ENCODE data around the gene TUBB4A. TPM values are rescaled to one million over a fixed set of nuclear protein-coding genes. Genes with fewer than 3 reads are reported as not detected.

TUBB4A gene
- total RNA-seq, 1 experiment from 2014 or later: 20.3 TPM

GRCh38 chr19:6494438-6495036, 7.6 kb downstream of the TUBB4A start:
- Histone ChIP-seq H4K8ac (replicated peaks; ENCODE audit: insufficient read length, low read depth, low read length) (no peak overlapping the region), H3K9ac (ENCODE audit: extremely low read depth, insufficient read length, low read length) (no peak overlapping the region), H3K23ac (ENCODE audit: insufficient read length, low read depth, low read length) (no peak overlapping the region), H2BK15ac (ENCODE audit: low read depth, low read length) (no peak overlapping the region), H3K4ac (ENCODE audit: low read depth, low read length) (no peak overlapping the region), H3K18ac (ENCODE audit: insufficient read length, low read depth, low read length) (no peak overlapping the region), H2AK5ac (ENCODE audit: insufficient read length, low read length) (no peak overlapping the region), H3K9me3 (ENCODE audit: control insufficient read depth, low read depth, low read length) (no peaks in the 10 kb centered on the region), H3K23me2 (ENCODE audit: insufficient read length, low read depth, low read length, poor library complexity, severe bottlenecking) (peaks cover 3% of the 10 kb centered on the region), H2AFZ (ENCODE audit: low read length) (no peak overlapping the region), H3K79me2 (ENCODE audit: insufficient read depth, low read length) (no peaks in the 10 kb centered on the region), H4K5ac (ENCODE audit: insufficient read length, low read depth, low read length) (no peak overlapping the region), H3K79me1 (ENCODE audit: insufficient read depth, low read depth, low read length, poor library complexity, severe bottlenecking) (no peaks in the 10 kb centered on the region), H3T11ph (ENCODE audit: low read length) (no peak overlapping the region), H2BK5ac (ENCODE audit: insufficient read length, low read length) (no peak overlapping the region), H3K14ac (ENCODE audit: insufficient read depth, low read length) (no peak overlapping the region), H3K4me1 (ENCODE audit: insufficient read depth, low read length) (no peaks in the 10 kb centered on the region), H3K4me2 (ENCODE audit: insufficient read depth, insufficient read length, low read length) (no peak overlapping the region), H3K27ac (ENCODE audit: insufficient read length, low read depth, low read length) (no peak overlapping the region), H2BK20ac (ENCODE audit: low read depth, low read length, poor library complexity, severe bottlenecking) (no peak overlapping the region), H3K27me3 (ENCODE audit: insufficient read depth, low read length) (no peaks in the 10 kb centered on the region), H4K91ac (ENCODE audit: insufficient read length, low read depth, low read length) (no peak overlapping the region), H3K56ac (ENCODE audit: insufficient read length, low read depth, low read length) (no peak overlapping the region), H2BK120ac (ENCODE audit: low read depth, low read length, poor library complexity, severe bottlenecking) (no peak overlapping the region), H4K20me1 (ENCODE audit: control insufficient read depth, insufficient read depth, insufficient read length) (no peaks in the 10 kb centered on the region), H2BK12ac (ENCODE audit: insufficient read length, low read depth, low read length) (no peak overlapping the region)
- peaks cover 0 to 24% (median 4%) of the 10 kb centered on the region in 3 experiments; a peak in 5 of 7 replicates for H3K36me3 Mint-ChIP-seq (ENCODE audit: insufficient read depth in 1 of 3, low read depth in 3 of 3)
- H3K4me3 Mint-ChIP-seq: no peak overlapping the region
- no peaks in the 10 kb centered on the region for H3K4me1 Mint-ChIP-seq
- peaks cover 17% of the 10 kb centered on the region for H3K27me3 Mint-ChIP-seq (ENCODE audit: low read depth)
- no peak for TF ChIP-seq CTCF (conservative IDR thresholded peaks at IDR 0.05)
- no peak for DNase-seq
- WGBS (ENCODE audit: extremely low coverage, insufficient read length, low lambda C conversion rate): no CpG with 5 or more reads among the region's 8 CpGs
- no peak overlapping the region for H3K27ac Mint-ChIP-seq
- peaks cover 2 to 3% of the 10 kb centered on the region in 2 experiments; a peak in 1 of 5 replicates for H3K9me3 Mint-ChIP-seq

Data from H9 (cell line).